NT2/D1 (cell line): ENCODE results near the gene COL6A2.

Source experiments
- SUZ12 ChIP-seq: IDR thresholded peaks from 2 replicates; pipeline ENCODE4 v1.6.1; 2011; ENCODE audit not compliant: insufficient read length, insufficient read depth; ENCODE audit errors: extremely low read depth
- YY1 ChIP-seq: IDR thresholded peaks from 2 replicates; pipeline ENCODE4 v1.6.1; 2011; ENCODE audit not compliant: insufficient read length, insufficient read depth
- ZNF274 ChIP-seq: IDR thresholded peaks from 2 replicates; pipeline ENCODE4 v1.6.1; 2011; ENCODE audit warnings: mild to moderate bottlenecking, low read depth, low read length

GRCh38 chr21:46148106-46148505, 50.2 kb downstream of the COL6A2 start:
- TF ChIP-seq SUZ12 (no peak), YY1 (no peak), ZNF274 (no peak)
